Urinary bladder (tissue), 4 donors: ENCODE measurements around the gene ZNF831. TPM values are rescaled to one million over a fixed set of nuclear protein-coding genes. Genes with fewer than 3 reads are reported as not detected.

Source experiments
- DNase-seq: peaks from one replicate; pipeline ENCODE4 v3.0.0-alpha.2; 2015; ENCODE audit errors: extremely low spot score
- H3K27ac ChIP-seq: one replicate; pipeline ENCODE4 v1.5.1; 2013; ENCODE audit warnings: low read depth, mild to moderate bottlenecking, moderate library complexity
- H3K36me3 ChIP-seq: one replicate; pipeline ENCODE4 v1.6.1; 2013; ENCODE audit warnings: mild to moderate bottlenecking, moderate library complexity; ENCODE audit not compliant: insufficient read depth
- H3K4me1 ChIP-seq: one replicate; pipeline ENCODE4 v1.6.1; 2013; ENCODE audit warnings: mild to moderate bottlenecking, moderate library complexity; ENCODE audit not compliant: insufficient read depth
- H3K4me3 ChIP-seq: one replicate; pipeline ENCODE4 v1.5.1; 2013; ENCODE audit warnings: low read depth, low read length
- WGBS: extraction: QIAGEN DNeasy Blood & Tissue Kit; methylation state at CpG from one replicate; pipeline ENCODE4 v1.1.7; 2013; 5-methylcytosine and 5-hydroxymethylcytosine counted together
- polyA plus RNA-seq: library from polyadenylated mRNA; stranded (reverse); fragments of 200-250 nt; gene quantifications from one replicate; pipeline ENCODE4 v1.2.3, GENCODE V29; 2013
- total RNA-seq: library from RNA; depleted of rRNA; stranded (reverse); fragments of >200 nt; gene quantifications from one replicate; pipeline ENCODE4 v1.2.3, GENCODE V29; 2014
- donor health status: healthy with polysubstance abuse.
- donor health status: healthy.

ZNF831 gene
- total and polyA plus RNA-seq, 2 donors, result 0.18 to 0.69 TPM

DNA sequence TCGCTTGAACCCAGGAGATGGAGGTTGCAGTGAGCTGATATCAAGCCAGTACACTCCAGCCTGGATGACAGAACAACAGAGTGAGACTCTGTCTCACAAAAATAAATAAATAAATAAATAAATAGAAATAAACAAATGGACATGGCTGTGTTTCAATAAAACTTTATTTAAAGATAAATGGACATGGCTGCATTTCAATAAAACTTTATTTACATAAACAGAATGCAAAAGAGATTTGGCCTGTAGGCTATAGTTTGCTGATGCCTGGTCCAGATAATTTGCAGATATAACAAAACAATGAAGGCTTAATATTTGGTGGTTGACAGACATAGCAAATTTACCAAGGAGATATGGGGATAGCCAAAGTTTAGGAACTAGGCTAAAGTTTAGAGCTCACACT, 66.8 kb downstream of the ZNF831 start:
- Histone ChIP-seq H3K27ac (no peak overlapping the region), H3K4me1 (no peaks in the 10 kb centered on the region), H3K36me3 (no peaks in the 10 kb centered on the region), H3K4me3 (no peak overlapping the region)
- DNase-seq, result no peak
- 100% methylated on average over 1 of the region's 1 CpG for WGBS

DNA sequence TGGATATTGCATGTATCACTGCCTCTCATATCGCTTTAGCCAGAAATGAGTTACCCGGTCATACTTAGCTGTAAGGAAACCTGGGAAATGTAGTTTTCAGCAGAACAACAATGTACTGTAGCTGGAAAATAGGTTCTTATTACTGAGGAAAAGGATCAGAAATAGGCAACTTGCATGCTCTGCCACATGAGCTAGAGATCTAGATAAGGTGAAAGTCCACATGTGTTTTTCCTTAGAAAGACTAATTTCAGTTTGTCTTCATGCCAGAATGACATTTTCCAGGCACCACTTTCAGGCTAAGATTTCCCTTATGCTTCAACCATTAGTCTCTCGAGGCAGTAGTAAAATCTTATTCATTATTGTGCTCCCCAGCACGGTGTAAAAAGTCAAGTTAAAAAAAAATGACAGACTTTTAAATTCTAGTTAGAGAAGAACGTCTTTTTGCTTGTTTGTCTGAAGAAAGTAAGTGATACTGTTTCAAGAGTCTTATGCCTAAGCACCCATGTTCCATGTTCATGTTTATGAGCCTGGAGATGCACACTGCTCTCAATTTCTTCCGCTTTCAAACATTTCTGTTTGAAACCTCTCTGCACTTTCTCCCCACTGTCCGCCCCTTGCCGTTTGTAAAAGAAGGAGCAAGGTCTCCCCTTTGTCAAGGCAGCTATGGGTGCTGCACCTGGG, 67.6 kb downstream of the ZNF831 start:
- WGBS, result 30% methylated on average over 8 of the region's 8 CpGs
- no peak overlapping the region for H3K27ac ChIP-seq
- H3K4me1 ChIP-seq, result no peaks in the 10 kb centered on the region
- DNase-seq, result peak; percentile 46
- H3K4me3 ChIP-seq, result no peak overlapping the region
- no peaks in the 10 kb centered on the region for H3K36me3 ChIP-seq

DNA sequence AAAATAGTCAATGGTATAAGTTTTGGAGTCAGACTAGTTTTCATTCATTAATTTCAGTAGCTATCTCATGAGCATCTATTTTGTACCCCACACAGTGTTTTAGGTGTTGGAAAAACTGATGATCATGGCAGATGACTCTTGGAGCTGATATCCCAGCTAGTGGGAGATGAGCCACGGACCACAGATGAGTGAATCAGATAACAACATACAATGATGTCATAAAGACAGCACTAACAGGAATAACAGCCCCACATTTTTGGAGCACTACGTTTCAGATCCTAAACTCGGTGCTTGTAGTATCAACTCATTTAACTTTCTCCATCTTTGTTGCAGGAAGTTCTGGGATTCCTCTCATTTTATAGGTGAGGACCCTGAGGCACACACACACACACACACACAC, 69.0 kb downstream of the ZNF831 start:
- Histone ChIP-seq H3K4me1 (no peaks in the 10 kb centered on the region), H3K4me3 (no peak overlapping the region)
- 31% methylated on average over 3 of the region's 3 CpGs for WGBS

DNA sequence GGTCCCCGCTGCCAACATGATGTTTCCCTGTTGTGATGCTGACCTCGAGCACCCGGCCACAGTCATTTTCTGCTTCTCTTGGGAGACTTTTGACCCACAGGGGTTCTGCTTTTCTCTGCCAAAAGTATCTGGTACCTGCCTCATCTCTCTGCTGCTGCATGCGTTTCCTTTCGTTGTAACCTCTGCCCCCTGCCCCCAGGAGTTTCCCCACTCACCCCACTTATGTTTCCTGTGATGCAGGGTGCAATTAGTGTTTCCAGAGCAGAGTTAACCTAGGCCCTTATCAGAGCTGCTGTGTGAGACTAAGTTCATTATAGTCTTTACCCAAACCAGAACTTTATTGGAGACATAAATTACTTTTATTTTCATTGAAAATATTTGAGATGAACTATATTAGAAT, 71.6 kb downstream of the ZNF831 start:
- WGBS, result 75% methylated on average over 5 of the region's 5 CpGs
- Histone ChIP-seq H3K27ac (no peak overlapping the region), H3K4me3 (no peak overlapping the region), H3K36me3 (no peaks in the 10 kb centered on the region), H3K4me1 (no peaks in the 10 kb centered on the region)
- no peak for DNase-seq

More for the DNA sequence above, 69.0 kb downstream of the ZNF831 start:
- no peak overlapping the region for H3K27ac ChIP-seq
- H3K36me3 ChIP-seq, result no peaks in the 10 kb centered on the region
- no peak for DNase-seq

DNA sequence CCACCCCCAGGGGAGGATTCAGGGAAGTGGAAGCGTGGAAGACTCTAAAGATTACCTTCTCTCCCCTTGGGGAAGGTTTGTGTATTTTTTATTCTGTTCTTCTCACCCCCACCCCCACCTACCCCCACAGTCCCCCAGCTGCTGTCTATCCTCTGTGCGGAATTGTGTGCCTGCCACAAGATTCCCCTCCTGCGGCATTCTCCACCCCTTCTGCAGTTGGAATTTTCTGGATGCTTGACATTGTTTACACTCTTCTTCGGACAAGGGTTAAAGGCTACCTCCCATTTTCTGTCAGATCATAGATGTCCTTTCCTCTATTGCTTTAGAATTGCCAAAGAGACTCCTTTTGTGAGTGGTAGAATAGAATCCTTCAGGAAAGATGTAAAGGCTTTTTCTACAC, 76.4 kb downstream of the ZNF831 start:
- 48% methylated on average over 4 of the region's 4 CpGs for WGBS
- H3K27ac ChIP-seq, result no peak overlapping the region
- H3K36me3 ChIP-seq, result no peaks in the 10 kb centered on the region
- DNase-seq, result no peak
- H3K4me1 ChIP-seq, result no peaks in the 10 kb centered on the region
- no peak overlapping the region for H3K4me3 ChIP-seq

DNA sequence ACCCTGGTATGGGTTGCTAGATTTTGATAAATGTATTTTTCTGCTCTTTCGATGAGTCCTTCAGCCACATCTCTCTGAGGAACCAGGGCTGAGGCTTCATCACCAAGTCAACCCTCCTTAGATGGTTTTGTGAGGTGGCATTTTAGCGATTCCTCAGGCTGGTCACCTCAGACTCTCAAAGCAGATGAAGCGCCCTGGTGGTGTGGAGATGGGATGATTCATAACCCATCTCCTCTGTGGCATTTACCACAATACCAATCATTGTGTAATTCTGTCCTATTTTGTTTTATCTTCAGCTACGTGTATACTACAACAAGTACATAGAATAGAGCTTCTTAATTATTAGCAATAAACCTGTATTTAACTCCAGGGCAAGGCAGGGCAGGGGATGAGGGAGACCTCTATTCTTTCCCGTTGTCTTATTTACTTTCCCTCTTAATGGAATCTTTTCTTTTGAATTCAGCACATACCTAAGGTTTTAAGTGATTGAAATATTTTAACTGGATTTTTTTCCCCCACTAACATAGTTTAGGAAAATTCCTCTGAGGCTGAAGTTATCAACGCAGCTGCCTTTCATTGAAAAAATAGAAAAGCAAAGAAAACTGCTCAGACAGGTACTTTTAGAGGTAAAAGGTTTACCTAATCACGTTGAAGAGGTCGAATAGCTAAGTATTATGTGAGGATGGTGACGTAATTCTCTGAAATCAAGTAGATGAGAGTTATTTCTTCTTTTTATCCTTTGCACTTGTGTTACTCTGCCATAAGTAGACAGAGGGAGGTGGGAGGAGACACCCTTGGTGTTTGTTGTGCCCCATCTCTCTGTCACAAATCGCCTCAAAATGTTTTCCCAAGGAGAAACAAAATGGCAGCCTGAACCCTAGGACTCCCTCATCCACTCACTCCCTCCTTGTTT, 79.3 kb downstream of the ZNF831 start:
- H3K4me3 ChIP-seq, result no peak overlapping the region
- no peak for DNase-seq
- H3K27ac ChIP-seq, result no peak overlapping the region
- 74% methylated on average over 10 of the region's 10 CpGs for WGBS
- H3K4me1 ChIP-seq, result no peaks in the 10 kb centered on the region
- no peaks in the 10 kb centered on the region for H3K36me3 ChIP-seq

DNA sequence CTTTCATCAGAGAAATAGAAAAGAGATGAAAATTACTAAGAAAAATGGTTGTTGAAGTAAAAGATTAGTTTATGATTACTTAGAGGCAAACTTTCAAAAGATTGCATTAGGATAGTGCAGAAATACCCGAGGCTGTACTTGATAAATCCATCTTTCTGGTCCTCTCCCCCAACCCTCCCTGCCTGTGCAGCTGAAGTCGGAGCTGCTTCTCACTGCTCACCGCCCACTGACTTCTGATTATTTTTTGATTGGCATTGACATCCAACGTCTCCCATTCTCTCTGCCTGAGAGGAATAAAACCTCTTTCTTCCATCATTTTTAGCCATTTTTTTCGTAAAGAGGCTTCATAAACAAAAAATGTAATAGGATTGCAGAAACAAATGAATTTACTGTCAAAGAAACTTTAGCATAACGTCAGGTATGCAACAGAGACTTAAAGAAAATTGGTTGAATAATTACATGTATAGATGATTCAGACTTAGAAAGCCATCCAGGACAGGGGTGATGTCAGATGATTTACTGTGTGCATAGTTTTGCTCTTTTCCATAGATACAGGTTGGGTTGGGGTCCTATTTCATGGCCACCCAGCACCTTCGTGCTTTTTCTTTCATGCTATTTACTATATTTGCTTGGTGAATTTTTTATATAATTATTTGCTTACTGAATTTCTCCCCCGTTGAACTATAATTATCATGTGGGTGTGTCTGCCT, 83.2 kb downstream of the ZNF831 start:
- WGBS, result 64% methylated on average over 8 of the region's 8 CpGs
- no peaks in the 10 kb centered on the region for H3K36me3 ChIP-seq
- H3K4me3 ChIP-seq, result no peak overlapping the region
- H3K27ac ChIP-seq, result no peak overlapping the region
- DNase-seq, result no peak
- H3K4me1 ChIP-seq, result no peaks in the 10 kb centered on the region

DNA sequence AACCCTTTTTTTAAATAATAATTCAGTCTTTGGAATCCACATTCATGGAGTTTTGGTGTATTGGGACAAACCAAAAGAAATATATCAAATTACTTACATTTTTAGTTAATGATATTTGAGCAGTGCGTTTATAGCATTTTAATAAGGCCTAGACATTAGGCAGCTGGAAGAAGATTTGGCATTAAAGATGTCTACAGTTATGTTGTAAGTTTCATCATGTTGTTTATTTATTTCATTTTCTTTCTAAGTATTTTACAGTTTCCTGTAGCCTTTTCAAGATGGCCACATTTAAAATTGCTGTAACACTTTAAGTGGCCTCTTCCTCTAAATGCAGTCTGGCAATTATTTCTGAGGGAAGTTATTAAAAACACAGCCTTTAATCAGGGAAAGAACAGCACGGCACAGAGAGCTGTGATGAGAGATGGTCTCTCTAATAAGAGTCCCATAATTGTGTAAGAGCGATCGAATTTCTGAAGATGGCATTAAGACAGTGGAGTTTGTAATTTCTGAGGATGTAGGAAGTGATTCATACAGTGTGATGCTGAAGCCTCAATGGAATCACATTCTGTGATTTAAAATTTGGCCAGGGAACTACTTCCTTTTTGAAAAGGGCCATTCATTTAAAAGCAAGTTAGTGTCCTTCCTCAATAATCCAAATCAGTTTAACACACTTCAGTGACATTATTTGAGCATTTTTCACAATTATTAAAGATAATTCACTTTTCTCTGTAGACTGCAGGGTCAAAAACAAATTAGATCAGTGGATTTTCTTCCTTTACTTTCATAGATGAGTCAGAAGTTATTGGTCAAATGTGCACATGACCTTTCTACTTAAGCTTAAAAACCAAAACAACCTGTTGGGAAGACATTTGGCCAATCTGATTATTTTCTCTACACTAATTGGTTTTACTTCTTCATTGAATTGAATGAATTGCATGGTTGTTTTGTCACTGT, 84.4 kb downstream of the ZNF831 start:
- Histone ChIP-seq H3K4me1 (no peaks in the 10 kb centered on the region), H3K4me3 (no peak overlapping the region), H3K27ac (no peak overlapping the region), H3K36me3 (no peaks in the 10 kb centered on the region)
- WGBS, result 44% methylated on average over 4 of the region's 4 CpGs
- no peak for DNase-seq

DNA sequence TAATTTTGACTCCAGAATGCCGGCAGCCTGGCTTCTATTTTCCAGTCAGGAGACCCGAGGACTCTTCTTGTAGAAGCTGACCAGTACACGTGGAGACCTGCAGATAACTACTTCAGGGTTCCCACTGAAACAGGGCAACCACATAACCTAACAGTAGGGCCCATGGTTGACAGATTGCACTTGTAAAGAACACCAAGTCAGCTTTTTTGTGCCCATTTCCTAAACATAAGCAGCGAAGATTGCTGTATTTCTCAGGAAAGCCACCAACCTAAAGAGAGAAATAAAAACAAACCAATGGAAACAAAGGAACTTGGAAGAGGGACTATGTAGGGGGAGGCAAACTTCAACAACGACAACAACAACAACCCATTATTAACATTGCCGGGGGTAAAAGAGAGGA, 86.7 kb downstream of the ZNF831 start:
- H3K36me3 ChIP-seq, result no peaks in the 10 kb centered on the region
- WGBS, result 88% methylated on average over 6 of the region's 6 CpGs
- H3K27ac ChIP-seq, result no peak overlapping the region
- no peaks in the 10 kb centered on the region for H3K4me1 ChIP-seq
- DNase-seq, result no peak
- H3K4me3 ChIP-seq, result no peak overlapping the region

DNA sequence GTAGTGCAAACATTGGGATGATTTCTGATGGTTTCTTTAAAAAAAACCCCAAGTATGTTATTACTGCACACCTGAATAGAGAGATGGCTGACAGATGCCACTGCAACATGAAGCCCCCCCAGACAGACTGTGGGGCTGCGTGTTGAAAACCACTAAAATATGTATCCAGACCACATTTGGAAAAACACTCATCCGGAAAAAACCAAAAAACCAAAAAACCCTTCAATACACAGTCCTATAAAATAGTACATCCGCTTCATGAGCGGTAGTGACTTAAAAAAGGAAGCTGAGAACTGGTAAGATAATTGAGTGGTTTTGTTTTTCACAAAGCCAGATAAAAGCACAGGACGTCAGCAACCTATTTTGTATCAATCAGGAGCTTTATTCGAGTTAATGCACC, 89.7 kb downstream of the ZNF831 start:
- Histone ChIP-seq H3K4me3 (no peak overlapping the region), H3K36me3 (no peaks in the 10 kb centered on the region), H3K4me1 (no peaks in the 10 kb centered on the region), H3K27ac (no peak overlapping the region)
- 68% methylated on average over 6 of the region's 6 CpGs for WGBS
- DNase-seq, result no peak

DNA sequence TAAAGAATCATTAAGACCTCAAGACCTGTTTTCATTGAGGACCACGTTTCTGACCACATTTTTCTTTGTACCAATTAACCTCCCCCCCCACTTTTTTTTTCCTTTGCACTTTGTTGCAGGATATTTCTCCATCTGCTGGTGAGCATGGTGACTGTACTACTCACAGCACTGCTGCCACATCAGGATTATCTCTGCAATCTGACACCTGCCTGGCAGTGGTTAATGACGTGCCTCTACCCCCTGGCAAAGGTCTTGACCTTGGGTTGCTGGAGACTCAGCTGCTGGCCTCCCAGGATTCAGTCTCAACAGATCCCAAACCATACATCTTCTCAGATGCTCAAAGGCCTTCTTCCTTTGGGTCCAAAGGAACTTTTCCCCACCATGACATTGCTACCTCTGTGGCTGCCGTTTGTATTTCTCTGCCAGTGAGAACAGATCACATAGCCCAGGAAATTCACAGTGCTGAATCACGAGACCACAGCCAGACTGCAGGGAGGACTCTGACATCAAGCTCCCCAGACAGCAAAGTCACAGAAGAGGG, 90.2 kb downstream of the ZNF831 start:
- DNase-seq, result no peak
- peak overlapping the region; percentile 16 for H3K27ac ChIP-seq
- no peaks in the 10 kb centered on the region for H3K4me1 ChIP-seq
- no peaks in the 10 kb centered on the region for H3K36me3 ChIP-seq
- WGBS, result 28% methylated on average over 4 of the region's 4 CpGs
- no peak overlapping the region for H3K4me3 ChIP-seq

DNA sequence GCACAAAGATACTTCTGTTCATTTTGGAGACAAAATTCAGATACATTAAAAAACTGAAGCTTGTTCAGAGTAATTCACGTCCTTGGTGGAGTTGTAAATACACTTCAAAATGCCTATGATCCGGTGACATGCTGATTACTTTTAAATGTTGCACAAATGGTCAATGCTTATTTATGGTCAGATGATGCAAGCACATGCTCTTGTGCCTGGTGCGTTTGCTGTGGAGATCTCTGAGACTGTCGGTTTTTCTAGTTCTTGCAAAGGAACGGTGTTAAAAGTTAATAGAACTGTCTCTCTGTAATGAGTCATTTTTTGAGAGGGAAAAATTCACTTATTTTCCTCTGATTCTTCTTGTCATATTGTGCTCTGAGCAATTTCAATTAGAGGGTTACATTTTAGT, 91.6 kb downstream of the ZNF831 start:
- DNase-seq, result no peak
- no peaks in the 10 kb centered on the region for H3K36me3 ChIP-seq
- WGBS, result 75% methylated on average over 5 of the region's 5 CpGs
- no peak overlapping the region for H3K4me3 ChIP-seq
- no peak overlapping the region for H3K27ac ChIP-seq
- H3K4me1 ChIP-seq, result no peaks in the 10 kb centered on the region

DNA sequence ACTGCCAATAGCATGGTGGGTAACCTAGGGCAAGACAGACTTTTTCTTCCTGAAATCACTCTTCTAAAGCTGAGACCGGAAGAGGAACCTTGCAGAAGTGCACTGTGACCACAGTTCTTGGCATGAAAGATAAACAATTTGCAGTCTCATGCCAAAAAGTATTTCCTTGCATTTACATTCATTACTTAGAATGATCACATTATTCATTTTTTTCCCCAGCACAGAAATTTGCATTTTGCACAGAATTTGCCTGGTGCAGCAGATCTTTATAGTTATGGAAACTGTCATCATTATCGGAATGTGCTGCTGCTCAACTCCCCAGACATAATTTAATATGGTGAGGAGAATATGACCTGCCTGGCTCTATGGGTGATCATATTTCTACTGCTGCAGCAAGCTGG, 94.6 kb downstream of the ZNF831 start:
- Histone ChIP-seq H3K27ac (no peak overlapping the region), H3K4me3 (no peak overlapping the region), H3K4me1 (no peaks in the 10 kb centered on the region), H3K36me3 (no peaks in the 10 kb centered on the region)
- 17% methylated on average over 2 of the region's 2 CpGs for WGBS
- no peak for DNase-seq
